Measurements from ENCODE around the gene CYP4F12.

- no peak for TF ChIP-seq CTCF (IDR thresholded peaks at IDR 0.05)
- no peak for TF ChIP-seq EZH2 (IDR thresholded peaks at IDR 0.05; ENCODE audit: borderline replicate concordance, insufficient read depth, low read depth, low read length, poor library complexity, severe bottlenecking)
These were observed 7.8 kb downstream of the CYP4F12 start for GRCh38 chr19:15680478-15681322.
